ENCODE measurements around the gene LRRC8C. TPM values are rescaled to one million over a fixed set of nuclear protein-coding genes. Genes with fewer than 3 reads are reported as not detected.

Gene LRRC8C
- total RNA-seq, 1 donor = 10.8 TPM

DNA sequence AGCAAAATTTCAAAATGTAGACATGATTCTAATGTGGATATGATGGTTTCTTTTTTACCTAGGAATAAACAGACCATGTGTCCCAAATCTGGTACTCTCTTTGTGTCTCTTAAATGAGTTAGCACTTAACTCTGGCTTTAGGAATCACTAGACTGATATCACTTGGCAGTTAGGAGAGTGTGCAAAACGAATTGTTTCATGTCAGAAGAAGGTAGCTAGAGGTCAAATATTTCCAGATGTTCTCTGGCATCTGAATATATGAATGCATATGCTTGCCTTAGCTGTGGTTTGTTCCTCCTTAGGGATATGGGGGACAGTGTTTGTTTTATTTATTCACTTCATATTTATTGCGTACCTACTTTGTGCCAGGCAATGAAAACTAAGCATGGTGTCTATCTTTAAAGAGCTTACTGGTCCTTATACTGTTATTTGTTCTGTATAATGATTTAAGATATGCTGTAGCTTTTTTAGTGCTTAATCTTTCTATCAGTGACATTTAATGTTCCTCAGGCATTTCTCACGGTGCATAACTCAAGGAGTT is 65.2 kb downstream of the LRRC8C start:
- DNase-seq (ENCODE audit: low read depth) = no peak
- H3K4me3 ChIP-seq (ENCODE audit: low read depth, low read length) = no peak overlapping the region
- TF ChIP-seq, protein P1, sequence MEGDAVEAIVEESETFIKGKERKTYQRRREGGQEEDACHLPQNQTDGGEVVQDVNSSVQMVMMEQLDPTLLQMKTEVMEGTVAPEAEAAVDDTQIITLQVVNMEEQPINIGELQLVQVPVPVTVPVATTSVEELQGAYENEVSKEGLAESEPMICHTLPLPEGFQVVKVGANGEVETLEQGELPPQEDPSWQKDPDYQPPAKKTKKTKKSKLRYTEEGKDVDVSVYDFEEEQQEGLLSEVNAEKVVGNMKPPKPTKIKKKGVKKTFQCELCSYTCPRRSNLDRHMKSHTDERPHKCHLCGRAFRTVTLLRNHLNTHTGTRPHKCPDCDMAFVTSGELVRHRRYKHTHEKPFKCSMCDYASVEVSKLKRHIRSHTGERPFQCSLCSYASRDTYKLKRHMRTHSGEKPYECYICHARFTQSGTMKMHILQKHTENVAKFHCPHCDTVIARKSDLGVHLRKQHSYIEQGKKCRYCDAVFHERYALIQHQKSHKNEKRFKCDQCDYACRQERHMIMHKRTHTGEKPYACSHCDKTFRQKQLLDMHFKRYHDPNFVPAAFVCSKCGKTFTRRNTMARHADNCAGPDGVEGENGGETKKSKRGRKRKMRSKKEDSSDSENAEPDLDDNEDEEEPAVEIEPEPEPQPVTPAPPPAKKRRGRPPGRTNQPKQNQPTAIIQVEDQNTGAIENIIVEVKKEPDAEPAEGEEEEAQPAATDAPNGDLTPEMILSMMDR (IDR thresholded peaks at IDR 0.05; ENCODE audit: insufficient read depth, low read depth, low read length) = no peak

DNA sequence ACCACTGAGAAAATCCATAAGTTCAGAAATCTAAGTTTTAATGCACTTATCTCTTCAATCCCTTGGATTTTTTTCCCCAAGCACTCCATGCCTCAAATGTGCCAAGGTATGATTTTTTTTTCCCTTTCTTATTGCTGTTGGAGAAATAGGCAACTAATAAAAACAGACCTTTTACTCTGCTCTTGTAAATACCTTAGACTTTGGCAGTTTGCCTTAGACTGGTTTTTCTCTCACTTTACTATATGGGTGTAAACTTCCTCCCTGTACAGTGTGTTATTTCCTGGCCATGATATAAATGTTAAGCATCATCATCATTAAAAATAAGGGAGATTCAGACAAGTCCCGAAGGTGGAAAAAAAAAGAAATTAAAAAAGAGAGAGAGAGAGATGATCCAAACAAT is 65.7 kb downstream of the LRRC8C start:
- no peak overlapping the region for H3K4me3 ChIP-seq (ENCODE audit: low read depth, low read length)
- TF ChIP-seq, protein P1 (IDR thresholded peaks at IDR 0.05; ENCODE audit: insufficient read depth, low read depth, low read length) = no peak
- peak; percentile 69 for DNase-seq (ENCODE audit: low read depth)

DNA sequence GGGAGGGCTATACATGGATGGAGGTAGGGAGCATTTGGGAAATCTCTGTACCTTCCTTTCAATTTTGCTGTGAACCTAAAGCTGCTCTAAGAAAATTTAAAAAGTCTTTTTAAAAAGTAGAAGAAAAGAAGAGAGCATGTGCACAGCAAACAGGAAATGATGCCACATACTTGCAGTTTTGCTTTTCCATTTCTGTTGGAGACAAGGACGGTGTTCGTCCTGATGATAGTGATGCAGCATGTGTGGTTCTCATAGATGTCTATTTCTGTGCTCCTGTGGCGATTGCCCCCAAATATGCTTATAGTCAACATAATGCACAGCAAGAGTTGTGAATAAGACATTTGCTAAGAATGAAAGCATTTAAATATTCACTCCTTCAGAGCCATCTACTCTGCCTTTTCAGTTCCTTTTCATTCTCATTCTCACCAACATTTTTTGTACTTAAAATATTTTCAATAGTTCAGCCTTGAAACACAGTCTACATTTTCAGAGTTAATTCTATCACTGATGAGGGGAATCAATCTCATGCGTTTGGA is 66.6 kb downstream of the LRRC8C start:
- DNase-seq (ENCODE audit: low read depth) = no peak
- TF ChIP-seq, protein P1 (IDR thresholded peaks at IDR 0.05; ENCODE audit: insufficient read depth, low read depth, low read length) = no peak
- no peak overlapping the region for H3K4me3 ChIP-seq (ENCODE audit: low read depth, low read length)

DNA sequence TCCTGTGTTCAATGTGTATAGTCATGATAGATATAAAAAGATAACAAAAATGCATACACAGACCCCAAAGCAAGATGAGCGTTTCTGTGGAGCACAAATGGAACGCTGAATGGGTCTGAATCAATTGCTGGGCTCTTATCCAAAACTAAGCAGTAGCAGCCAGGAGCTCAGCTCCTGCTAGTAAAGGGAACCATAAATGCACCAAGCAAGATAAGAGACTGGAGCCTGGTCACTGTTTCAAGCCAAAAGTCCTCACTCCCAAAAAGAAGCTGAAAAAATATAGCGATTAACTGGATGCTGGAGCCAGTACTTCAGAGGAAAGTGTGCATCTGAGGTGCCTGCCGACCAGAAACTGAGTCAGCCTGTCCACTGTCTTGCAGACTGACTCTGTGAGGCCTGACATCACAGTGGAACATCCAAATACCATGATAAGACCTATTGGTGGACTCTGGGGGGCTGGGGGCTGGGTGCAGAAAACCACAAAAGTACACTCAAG is 68.9 kb downstream of the LRRC8C start:
- TF ChIP-seq, protein P1 (IDR thresholded peaks at IDR 0.05; ENCODE audit: insufficient read depth, low read depth, low read length) = no peak
- peak; percentile 60 for DNase-seq (ENCODE audit: low read depth)
- H3K4me3 ChIP-seq (ENCODE audit: low read depth, low read length) = no peak overlapping the region

DNA sequence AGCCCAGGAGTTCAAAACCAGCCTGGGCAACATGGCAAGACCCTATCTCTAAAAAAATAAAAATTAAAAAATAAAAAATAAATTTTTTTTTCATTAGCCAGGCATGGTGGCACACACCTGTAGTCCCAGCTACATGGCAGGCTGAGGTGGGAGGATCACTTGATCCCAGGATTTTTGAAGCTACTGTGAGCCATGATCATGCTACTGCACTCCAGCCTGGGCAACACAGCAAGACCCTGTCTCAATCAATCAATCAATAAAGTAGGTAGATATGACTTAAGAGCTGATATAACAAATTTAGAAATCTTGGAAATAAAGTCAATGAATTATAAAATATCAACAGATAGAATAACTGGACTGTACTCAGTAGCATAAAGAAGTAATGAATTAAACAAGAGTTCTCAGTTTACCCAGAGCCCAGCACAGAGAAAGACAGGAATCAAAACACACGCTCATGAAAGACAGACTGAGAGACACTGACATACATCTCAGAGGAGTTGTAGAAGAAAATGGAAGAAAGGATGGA is 69.7 kb downstream of the LRRC8C start:
- DNase-seq (ENCODE audit: low read depth) = no peak
- H3K4me3 ChIP-seq (ENCODE audit: low read depth, low read length) = no peak overlapping the region
- TF ChIP-seq, protein P1 (IDR thresholded peaks at IDR 0.05; ENCODE audit: insufficient read depth, low read depth, low read length) = no peak

DNA sequence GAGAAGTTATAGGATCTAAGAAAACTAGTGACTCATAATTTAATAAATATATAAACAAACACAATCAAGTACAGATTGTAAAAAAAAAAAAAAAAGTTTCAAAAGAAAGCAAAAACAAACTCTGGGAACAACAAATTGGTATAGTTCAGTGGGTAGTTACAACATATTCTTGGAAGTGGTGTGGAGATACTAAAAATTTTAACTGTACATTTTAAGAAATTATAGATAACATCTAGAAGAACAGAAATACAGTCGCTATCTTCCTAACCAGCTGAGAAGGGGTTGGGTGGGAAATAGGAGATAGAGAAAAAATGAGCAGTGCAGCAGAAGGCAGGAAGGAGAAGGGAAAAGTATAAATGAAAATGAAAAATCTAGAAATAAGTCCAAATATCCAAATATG is 70.5 kb downstream of the LRRC8C start:
- TF ChIP-seq, protein P1 (IDR thresholded peaks at IDR 0.05; ENCODE audit: insufficient read depth, low read depth, low read length) = no peak
- no peak for DNase-seq (ENCODE audit: low read depth)
- H3K4me3 ChIP-seq (ENCODE audit: low read depth, low read length) = no peak overlapping the region

All from fibroblast of villous mesenchyme (primary cell).